ENCODE results near the gene KIAA1755. TPM values are rescaled to one million over a fixed set of nuclear protein-coding genes. Genes with fewer than 3 reads are reported as not detected.

KIAA1755 gene
- total and polyA plus RNA-seq, 9 of the 15 experiments (the other 6 are each of a cell fraction or from before 2014, with no cell fraction given) = not detected

- Histone ChIP-seq H3K36me3 (ENCODE audit: control insufficient read depth, insufficient read depth, low read length) (no peaks in the 10 kb centered on the region), H3K27me3 (ENCODE audit: control insufficient read depth in 2 of 2, insufficient read depth in 2 of 2, low read length in 2 of 2) (peaks cover 7 to 45% of the 10 kb centered on the region in 2 experiments), H4K20me1 (replicated peaks; ENCODE audit: control insufficient read depth, insufficient read depth, low read length) (no peaks in the 10 kb centered on the region), H3K9ac (ENCODE audit: insufficient read depth in 1 of 2, low read depth in 2 of 2, low read length in 2 of 2) (no peak overlapping the region), H3K4me1 (replicated peaks in 1 of 2; ENCODE audit: control insufficient read depth in 2 of 2, insufficient read depth in 2 of 2, low read length in 2 of 2) (no peaks in the 10 kb centered on the region), H3K9me3 (replicated peaks; ENCODE audit: control insufficient read depth, insufficient read depth, low read depth, low read length) (no peaks in the 10 kb centered on the region), H3K79me2 (ENCODE audit: control insufficient read depth, insufficient read depth, low read length) (no peaks in the 10 kb centered on the region), H3K4me2 (ENCODE audit: insufficient read depth, low read length) (no peak overlapping the region), H3K27ac (ENCODE audit: extremely low read depth, low read depth, low read length) (no peak overlapping the region), H3K4me3 (no peak overlapping the region), H3K9me1 (ENCODE audit: control insufficient read depth, insufficient read depth, low read length) (no peaks in the 10 kb centered on the region), H2AFZ (ENCODE audit: low read depth, low read length) (no peak overlapping the region)
- FAIRE-seq (no peak), DNase-seq (ENCODE audit: extremely low read depth in 1 of 4, low spot score in 3 of 4) (no peak), ATAC-seq (no peak)
- 2% methylated on average over 20 of the region's 20 CpGs for WGBS (ENCODE audit: insufficient coverage, low coverage, missing lambda C conversion rate)
- intact Hi-C loops (cut with micrococcal nuclease) = no loop called here
- in situ Hi-C loops (cut with MboI) = no loop called here
- ChIA-PET POLR2A (interaction anchor here (0.6 to 1.0 kb wide), 3 partner anchors 59 to 392 kb away, joined by 3 read pairs; partner anchors contain the start of gene SNHG17), CTCF (ENCODE audit: low intra/inter-chr PET ratio) (no interaction called here)
- no TSS peak for BruUV-seq (replicated peaks)
- TF ChIP-seq ZNF655 (CRISPR knock-in tag; IDR thresholded peaks at IDR 0.05) (no peak), DPF2 (IDR thresholded peaks at IDR 0.05) (no peak), ZNF133 (CRISPR knock-in tag; IDR thresholded peaks at IDR 0.05) (no peak), SIX5 (IDR thresholded peaks at IDR 0.05; ENCODE audit: borderline replicate concordance in 1 of 2, insufficient read depth in 1 of 2, low read depth in 1 of 2, low read length in 2 of 2) (no peak), ZNF589 (CRISPR knock-in tag; IDR thresholded peaks at IDR 0.05; ENCODE audit: low read depth) (no peak), E2F8 (IDR thresholded peaks at IDR 0.05; ENCODE audit: low read depth, partially characterized antibody) (no peak), ZNF518B (CRISPR knock-in tag; IDR thresholded peaks at IDR 0.05) (no peak), THAP12 (CRISPR knock-in tag; IDR thresholded peaks at IDR 0.05) (no peak), HNRNPLL (IDR thresholded peaks at IDR 0.05; ENCODE audit: low read depth, low read length, poor library complexity, severe bottlenecking) (no peak), ZNF41 (CRISPR knock-in tag; conservative IDR thresholded peaks at IDR 0.05) (no peak)
Observed at GRCh38 chr20:38252292-38253288, 7.9 kb downstream of the KIAA1755 start.

Data from K562 (cell line).